NCI-H1105 treated with DMSO at 0.1 percent for 48 hours (cell line): Measurements from ENCODE around the gene TACSTD2.
"Not testable (repeated sequence)": the region's sequence is repeated elsewhere in the genome, so short reads cannot be mapped to it uniquely, and the experiment has no call there.

ENCODE experiments used
- DNase-seq: peaks from one replicate; lab custom pipeline; 2025; lab: John Stamatoyannopoulos, UW

The TACSTD2 gene

GRCh38 chr1:58563715-58564114 is 13.3 kb downstream of the TACSTD2 start:
- DNase-seq: not testable (repeated sequence)

GRCh38 chr1:58561633-58562032 is 15.4 kb downstream of the TACSTD2 start:
- no peak for DNase-seq

DNA sequence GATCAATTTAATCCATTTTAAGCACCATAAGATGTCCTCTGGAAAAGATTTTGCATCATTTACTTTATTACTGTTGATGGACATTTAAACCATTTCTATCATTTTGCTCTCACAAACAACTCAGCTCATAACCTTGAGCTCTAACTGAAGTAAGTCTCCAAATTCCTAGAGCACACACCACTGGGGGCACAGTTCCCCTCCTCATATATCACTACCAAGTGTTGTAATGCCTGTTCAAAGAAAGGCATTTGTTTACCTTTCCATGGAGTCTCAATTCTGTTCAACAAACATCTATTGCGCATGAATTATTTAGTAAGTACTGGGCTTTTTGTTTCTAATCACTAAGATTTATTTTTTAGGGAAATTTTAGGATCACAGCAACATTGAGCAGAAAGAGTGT is 21.7 kb downstream of the TACSTD2 start:
- no peak for DNase-seq

DNA sequence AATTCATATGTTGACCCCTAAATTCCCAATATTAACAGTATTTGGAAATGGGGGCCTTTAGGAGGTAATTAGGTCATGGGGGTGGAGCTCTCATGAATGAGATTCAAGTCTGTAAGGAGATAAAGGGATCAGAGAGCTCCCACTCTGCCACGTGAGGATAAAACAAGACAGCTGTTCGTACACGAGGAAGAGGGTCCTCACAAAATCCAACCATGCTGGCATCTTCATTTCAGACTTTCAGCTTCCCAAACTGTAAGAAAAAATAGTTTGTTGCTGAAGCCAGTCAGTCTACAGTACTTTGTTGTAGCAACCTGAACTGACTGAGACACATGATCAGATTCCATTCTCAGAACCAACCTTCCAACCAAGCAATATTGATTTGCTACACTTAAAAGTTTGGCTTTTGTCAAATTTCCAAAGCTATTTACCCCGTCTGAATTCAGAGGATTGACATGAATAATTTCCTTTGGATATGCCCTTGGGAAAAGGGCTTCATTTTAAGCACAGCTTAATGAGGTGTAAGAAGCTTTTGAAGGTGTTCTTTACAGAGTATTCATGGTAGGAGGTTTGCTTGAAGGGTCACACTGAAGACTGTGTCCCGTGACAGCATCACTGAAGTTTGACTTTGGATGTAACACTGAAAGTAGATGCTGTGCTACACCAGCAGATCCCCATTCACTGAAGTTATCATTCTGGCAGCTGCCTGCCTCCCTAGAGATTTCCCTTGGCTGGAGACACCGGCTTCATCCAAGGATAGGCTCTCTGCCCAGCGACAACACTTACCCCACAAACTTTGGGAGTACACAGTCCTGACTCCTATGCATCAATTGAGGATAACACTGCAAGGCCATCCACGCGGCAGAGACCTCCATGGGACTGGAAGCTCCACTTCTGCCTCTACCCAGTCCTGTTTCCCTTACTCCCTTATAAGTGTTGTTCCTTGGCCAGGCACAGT is 25.6 kb downstream of the TACSTD2 start:
- no peak for DNase-seq

GRCh38 chr1:58549291-58549690 is 27.8 kb downstream of the TACSTD2 start:
- DNase-seq: not testable (repeated sequence)

- DNase-seq: no peak
Observed at GRCh38 chr1:58548371-58548770, 28.7 kb downstream of the TACSTD2 start.

- DNase-seq: peak; percentile 97
Observed at GRCh38 chr1:58546520-58547308, 30.3 kb downstream of the TACSTD2 start, which contains the start of gene OMA1. TSS of gene OMA1 (minus strand) at chr1:58546726. CDS start at chr1:58539294, 7,432 bp downstream.

DNA sequence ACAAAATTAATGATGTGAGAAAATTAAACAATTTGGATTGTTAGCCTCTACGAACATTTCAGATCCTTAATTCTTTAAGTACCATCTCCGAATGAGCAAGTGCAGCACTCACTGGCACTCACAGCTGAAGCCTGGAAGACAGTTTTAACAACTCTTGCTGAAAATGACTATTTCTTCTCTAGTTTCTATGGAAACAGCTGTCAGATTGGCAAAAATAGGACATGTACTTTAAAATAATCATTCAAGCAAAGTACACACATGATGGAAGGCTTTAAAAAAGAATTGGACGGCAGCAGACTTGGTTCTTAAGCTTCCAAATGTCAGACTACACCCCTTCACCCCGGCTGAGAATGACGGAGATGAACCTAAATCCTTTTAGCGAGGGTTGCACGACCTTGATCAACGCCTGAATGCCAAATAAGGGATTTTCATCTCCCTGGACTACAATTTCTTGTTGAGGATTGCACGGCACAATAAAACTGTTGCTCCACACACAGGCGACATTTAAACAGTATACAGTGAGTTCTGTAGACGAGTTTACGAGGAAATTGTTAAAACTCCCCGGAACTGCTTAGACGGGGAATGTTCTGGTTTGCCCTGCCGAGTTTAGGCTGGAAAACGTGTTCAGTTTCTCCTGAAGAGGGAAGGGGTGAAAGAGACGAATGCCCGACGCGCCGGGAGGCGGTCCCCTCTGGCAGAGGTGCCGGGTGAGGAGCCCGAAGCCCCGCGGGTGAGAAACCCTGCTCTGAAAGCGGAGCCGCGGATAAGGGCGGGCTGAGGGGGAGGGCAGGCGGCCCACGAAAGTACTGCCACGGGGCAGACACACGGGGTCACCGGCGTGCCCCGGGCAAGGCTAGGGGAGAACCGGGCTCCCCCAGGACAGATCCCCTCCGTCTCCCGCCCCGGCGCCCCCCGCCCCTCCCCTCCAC is 31.2 kb downstream of the TACSTD2 start:
- peak; percentile 59 for DNase-seq

GRCh38 chr1:58543260-58543659 is 33.8 kb downstream of the TACSTD2 start:
- no peak for DNase-seq

- no peak for DNase-seq
Observed at GRCh38 chr1:58539553-58539952, 37.5 kb downstream of the TACSTD2 start.

GRCh38 chr1:58538821-58539220 is 38.2 kb downstream of the TACSTD2 start:
- no peak for DNase-seq

DNA sequence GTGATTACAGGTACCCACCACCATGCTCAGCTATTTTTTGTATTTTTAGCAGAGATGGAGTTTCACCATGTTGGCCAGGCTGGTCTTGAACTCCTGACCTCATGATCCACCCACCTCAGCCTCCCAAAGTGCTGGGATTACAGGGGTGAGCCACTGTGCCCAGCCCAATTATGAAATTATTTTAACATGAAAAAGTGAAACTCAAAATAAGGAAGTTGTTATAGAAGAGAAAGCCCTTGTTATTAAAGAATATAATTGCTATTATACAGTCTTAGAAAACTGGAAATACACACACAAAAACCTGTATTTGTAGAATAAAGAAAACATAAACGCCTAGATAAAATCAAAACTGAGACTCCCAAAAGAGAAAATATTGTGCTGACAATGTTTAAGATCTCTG is 45.2 kb downstream of the TACSTD2 start:
- DNase-seq: not testable (repeated sequence)

DNA sequence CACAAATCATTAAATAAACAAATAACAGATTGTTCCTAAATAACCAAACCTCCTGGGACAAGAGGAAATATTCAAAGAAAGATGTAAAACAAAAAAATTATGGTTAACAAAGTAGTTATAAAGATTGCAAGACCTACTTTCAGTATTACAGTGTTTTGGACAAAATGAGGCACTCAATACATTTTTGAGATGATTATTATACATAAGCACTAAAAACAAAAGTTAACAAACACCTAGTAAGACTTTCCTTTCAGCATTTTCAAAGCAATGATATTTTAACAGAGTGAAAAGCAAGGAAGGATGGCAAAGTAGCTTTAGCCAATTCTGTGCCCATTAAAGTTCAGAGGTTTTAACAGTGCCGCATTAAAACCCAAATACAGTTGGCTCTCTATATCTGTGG is 47.8 kb downstream of the TACSTD2 start:
- no peak for DNase-seq

- DNase-seq: no peak
Observed at GRCh38 chr1:58528518-58528917, 48.5 kb downstream of the TACSTD2 start.
